ENCODE measurements around the gene SDHAF4.
"Not testable (repeated sequence)": the region's sequence is repeated elsewhere in the genome, so short reads cannot be mapped to it uniquely, and the experiment has no call there.

SDHAF4 gene

GRCh38 chr6:70566751-70567382 lies at the start of gene SDHAF4:
SDHAF4 (plus strand) TSS chr6:70566930; CDS start chr6:70566941, 11 bp downstream.
- peak; percentile 94 for DNase-seq (ENCODE audit: low spot score)

GRCh38 chr6:70518723-70519122 lies 48.0 kb upstream of the SDHAF4 start:
- no peak for DNase-seq (ENCODE audit: low spot score)

- DNase-seq (ENCODE audit: low spot score) = no peak
Measured at GRCh38 chr6:70520575-70520974, 46.2 kb upstream of the SDHAF4 start.

- DNase-seq (ENCODE audit: low spot score) = no peak
Measured at GRCh38 chr6:70524721-70525286, 41.9 kb upstream of the SDHAF4 start.

- DNase-seq (ENCODE audit: low spot score) = no peak
Measured at GRCh38 chr6:70527071-70527737, 39.5 kb upstream of the SDHAF4 start.

GRCh38 chr6:70530023-70530422 lies 36.7 kb upstream of the SDHAF4 start:
- DNase-seq (ENCODE audit: low spot score) = no peak

- no peak for DNase-seq (ENCODE audit: low spot score)
Measured at GRCh38 chr6:70531133-70531532, 35.6 kb upstream of the SDHAF4 start.

- no peak for DNase-seq (ENCODE audit: low spot score)
Measured at GRCh38 chr6:70537266-70537665, 29.5 kb upstream of the SDHAF4 start.

- no peak for DNase-seq (ENCODE audit: low spot score)
Measured at GRCh38 chr6:70538376-70538775, 28.4 kb upstream of the SDHAF4 start.

- no peak for DNase-seq (ENCODE audit: low spot score)
Measured at GRCh38 chr6:70547313-70547712, 19.4 kb upstream of the SDHAF4 start.

GRCh38 chr6:70547905-70548304 lies 18.8 kb upstream of the SDHAF4 start:
- no peak for DNase-seq (ENCODE audit: low spot score)

- no peak for DNase-seq (ENCODE audit: low spot score)
Measured at GRCh38 chr6:70549327-70549726, 17.4 kb upstream of the SDHAF4 start.

GRCh38 chr6:70551566-70551965 lies 15.2 kb upstream of the SDHAF4 start:
- no peak for DNase-seq (ENCODE audit: low spot score)

GRCh38 chr6:70552286-70552940 lies 14.3 kb upstream of the SDHAF4 start:
- DNase-seq (ENCODE audit: low spot score) = not testable (repeated sequence)

- DNase-seq (ENCODE audit: low spot score) = no peak
Measured at GRCh38 chr6:70552974-70553373, 13.8 kb upstream of the SDHAF4 start.

GRCh38 chr6:70557998-70558397 lies 8.7 kb upstream of the SDHAF4 start:
- peak; percentile 13 for DNase-seq (ENCODE audit: low spot score)

GRCh38 chr6:70562401-70562800 lies 4.3 kb upstream of the SDHAF4 start:
- not testable (repeated sequence) for DNase-seq (ENCODE audit: low spot score)

- DNase-seq (ENCODE audit: low spot score) = no peak
Measured at GRCh38 chr6:70563530-70563929, 3.2 kb upstream of the SDHAF4 start.

GRCh38 chr6:70574643-70575042 lies 7.9 kb downstream of the SDHAF4 start:
- DNase-seq (ENCODE audit: low spot score) = no peak

GRCh38 chr6:70575899-70576495 lies 9.3 kb downstream of the SDHAF4 start:
- no peak for DNase-seq (ENCODE audit: low spot score)

- DNase-seq (ENCODE audit: low spot score) = peak; percentile 4
Measured at GRCh38 chr6:70586114-70586513, 19.4 kb downstream of the SDHAF4 start.

- no peak for DNase-seq (ENCODE audit: low spot score)
Measured at GRCh38 chr6:70590400-70590799, 23.7 kb downstream of the SDHAF4 start.

Data from activated CD4-positive, alpha-beta T cell treated with anti-CD3 and anti-CD28 coated beads, Interleukin-2, Interleukin-4, amounts not matched to agents 100 ng/mL and 50 ng/mL, durations not matched to agents 16 hours and 8 hours (primary cell).